Ovary (tissue), 3 donors: ENCODE results near the gene ALX4.

ENCODE experiments used
- POLR2A ChIP-seq: fragments of 450-650 bp; IDR thresholded peaks from one replicate; pipeline ENCODE4 v1.6.1; 2017; ENCODE audit warnings: antibody characterized with exemption, mild to moderate bottlenecking, moderate library complexity
- TF ChIP-seq, protein P1 (sequence below), 3 donors: fragments of 450-650 bp in 2 of 3; fragments of 200-600 bp in 1 of 3; IDR thresholded peaks; one replicate each; pipeline versions ENCODE4 v1.5.1 to v1.8.0; 2016 to 2022; ENCODE audit warnings: antibody characterized with exemption in 3 of 3, mild to moderate bottlenecking in 1 of 3
- donor health status: DM: no; HTN: no; CAD: no.

DNA sequence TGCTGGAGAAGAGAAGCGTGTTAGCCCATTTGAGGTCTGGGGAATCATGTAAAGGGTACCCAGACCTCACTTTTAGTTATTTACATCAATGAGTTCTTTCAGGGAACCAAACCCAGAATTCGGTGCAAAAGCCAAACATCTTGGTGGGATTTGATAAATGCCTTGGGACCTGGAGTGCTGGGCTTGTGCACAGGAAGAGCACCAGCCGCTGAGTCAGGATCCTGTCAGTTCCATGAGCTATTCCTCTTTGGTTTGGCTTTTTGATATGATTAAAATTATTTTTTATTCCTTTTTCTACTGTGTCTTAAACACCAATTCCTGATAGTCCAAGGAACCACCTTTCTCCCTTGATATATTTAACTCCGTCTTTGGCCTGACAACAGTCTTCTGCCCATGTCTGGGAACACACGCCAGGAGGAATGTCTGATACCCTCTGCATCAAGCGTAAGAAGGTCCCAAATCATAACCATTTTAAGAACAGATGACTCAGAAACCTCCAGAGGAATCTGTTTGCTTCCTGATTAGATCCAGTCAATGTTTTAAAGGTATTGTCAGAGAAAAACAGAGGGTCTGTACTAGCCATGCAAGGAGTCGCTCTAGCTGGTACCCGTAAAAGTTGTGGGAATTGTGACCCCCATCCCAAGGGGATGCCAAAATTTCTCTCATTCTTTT, 65.2 kb downstream of the ALX4 start:
- TF ChIP-seq, protein P1, sequence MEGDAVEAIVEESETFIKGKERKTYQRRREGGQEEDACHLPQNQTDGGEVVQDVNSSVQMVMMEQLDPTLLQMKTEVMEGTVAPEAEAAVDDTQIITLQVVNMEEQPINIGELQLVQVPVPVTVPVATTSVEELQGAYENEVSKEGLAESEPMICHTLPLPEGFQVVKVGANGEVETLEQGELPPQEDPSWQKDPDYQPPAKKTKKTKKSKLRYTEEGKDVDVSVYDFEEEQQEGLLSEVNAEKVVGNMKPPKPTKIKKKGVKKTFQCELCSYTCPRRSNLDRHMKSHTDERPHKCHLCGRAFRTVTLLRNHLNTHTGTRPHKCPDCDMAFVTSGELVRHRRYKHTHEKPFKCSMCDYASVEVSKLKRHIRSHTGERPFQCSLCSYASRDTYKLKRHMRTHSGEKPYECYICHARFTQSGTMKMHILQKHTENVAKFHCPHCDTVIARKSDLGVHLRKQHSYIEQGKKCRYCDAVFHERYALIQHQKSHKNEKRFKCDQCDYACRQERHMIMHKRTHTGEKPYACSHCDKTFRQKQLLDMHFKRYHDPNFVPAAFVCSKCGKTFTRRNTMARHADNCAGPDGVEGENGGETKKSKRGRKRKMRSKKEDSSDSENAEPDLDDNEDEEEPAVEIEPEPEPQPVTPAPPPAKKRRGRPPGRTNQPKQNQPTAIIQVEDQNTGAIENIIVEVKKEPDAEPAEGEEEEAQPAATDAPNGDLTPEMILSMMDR (IDR thresholded peaks at IDR 0.05) = no peak
- no peak for TF ChIP-seq POLR2A
